Kidney (tissue), 14 donors: ENCODE results near the gene MYH6. TPM values are rescaled to one million over a fixed set of nuclear protein-coding genes. Genes with fewer than 3 reads are reported as not detected.
"Not testable (repeated sequence)": the region's sequence is repeated elsewhere in the genome, so short reads cannot be mapped to it uniquely, and the experiment has no call there.

ENCODE experiments used
- DNase-seq, 5 donors: peaks; one replicate each; pipeline ENCODE4 v3.0.0-alpha.2; 2013 to 2020
- FAIRE-seq: peaks from 2 replicates; lab custom pipeline; 2012; peaks lifted over from hg19 to GRCh38; lab: Jason Lieb, UNC
- H3K27ac ChIP-seq, 2 donors: one replicate each; pipeline ENCODE4 v1.7.0; 2013; ENCODE audit warnings: low read depth in 2 of 2, low read length in 2 of 2, inconsistent platforms in 1 of 2
- H3K27me3 ChIP-seq: one replicate; pipeline ENCODE4 v1.7.1; 2013; ENCODE audit warnings: low read length, inconsistent platforms; ENCODE audit not compliant: control insufficient read depth, insufficient read depth
- H3K36me3 ChIP-seq, 3 donors: one replicate each; pipeline versions ENCODE4 v1.7.0 to v1.7.1; 2013; ENCODE audit warnings: low read length in 3 of 3, control low read depth in 1 of 3, inconsistent platforms in 1 of 3; ENCODE audit not compliant: insufficient read depth in 3 of 3, control insufficient read depth in 2 of 3
- H3K4me1 ChIP-seq, 3 donors: one replicate each; pipeline versions ENCODE4 v1.7.0 to v1.7.1; 2013; ENCODE audit warnings: low read length in 3 of 3, inconsistent platforms in 1 of 3, low read depth in 1 of 3; ENCODE audit not compliant: control insufficient read depth in 2 of 3, insufficient read depth in 2 of 3
- H3K4me3 ChIP-seq, 3 donors: one replicate each; pipeline versions ENCODE4 v1.7.0 to v1.8.1; 2013; ENCODE audit warnings: low read length in 3 of 3, control low read depth in 1 of 3, inconsistent platforms in 1 of 3
- H3K9ac ChIP-seq, 3 donors: one replicate each; pipeline versions ENCODE4 v1.7.0 to v1.7.1; 2013; ENCODE audit warnings: low read length in 3 of 3, control low read depth in 1 of 3, inconsistent platforms in 1 of 3
- H3K9me3 ChIP-seq, 3 donors: one replicate each; pipeline versions ENCODE4 v1.7.0 to v1.7.1; 2013; ENCODE audit warnings: low read length in 3 of 3, control low read depth in 1 of 3, inconsistent platforms in 1 of 3; ENCODE audit not compliant: control insufficient read depth in 2 of 3, insufficient read depth in 1 of 3
- intact Hi-C: fragments of 100-400 bp; cut with DNase I; formaldehyde crosslinking; loops from one replicate; pipeline ENCODE4 v1.11.1; 2022
- polyA plus RNA-seq: library from polyadenylated mRNA; stranded (reverse); fragments of 350-450 nt; fragmentation: Illumina TruSeq; extraction: RNeasy Lipid Tissue Mini Kit (QIAGEN cat#74804); gene quantifications from one replicate; pipeline ENCODE4 v1.2.3, GENCODE V29; 2014; ENCODE audit warnings: low read depth, low replicate concordance; ENCODE audit not compliant: insufficient read depth
- total RNA-seq: library from RNA; stranded (reverse); fragmentation: NEBNext Ultra II Directional; extraction: Animal tissue kit (Norgen Biotek cat#: 25700); gene quantifications from one replicate; pipeline ENCODE4 v1.2.1, GENCODE V29; 2021
- TF ChIP-seq, protein P1 (sequence below): IDR thresholded peaks from 3 replicates; pipeline ENCODE4 v1.5.1; 2012; ENCODE audit warnings: mild to moderate bottlenecking, moderate library complexity, borderline replicate concordance; ENCODE audit not compliant: insufficient read depth; ENCODE audit errors: extremely low read depth
- donor health status: control.
- donor health status: control.
- donor health status: control.
- donor health status: control.
- donor health status: control.
- donor health status: DM: yes; HTN: yes; CAD: no.
- donor health status: Normal renal cell carcinoma (clear cell type).

MYH6 gene
- total and polyA plus RNA-seq, 2 donors from 2014 or later = 0.03 to 0.13 TPM

DNA sequence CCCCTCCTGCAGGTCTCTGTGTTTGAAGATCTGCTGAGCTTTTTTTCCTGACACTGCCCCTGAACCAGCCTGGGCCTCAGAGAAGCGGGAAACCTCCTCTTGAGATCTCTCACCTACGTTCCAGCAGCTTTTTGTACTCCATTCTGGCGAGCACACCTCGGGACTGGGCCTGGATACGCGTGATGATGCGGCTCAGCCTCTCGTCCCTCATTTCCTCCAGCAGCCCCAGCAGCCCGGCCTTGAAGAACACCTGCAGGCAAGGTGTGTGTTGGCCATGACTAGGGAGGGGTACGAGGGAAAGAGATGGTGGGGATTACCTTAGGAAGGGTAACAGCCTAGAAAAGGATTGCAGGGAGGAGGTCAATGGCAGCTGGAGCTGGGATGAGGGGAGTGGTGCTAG is 17.1 kb upstream of the MYH6 start:
- Histone ChIP-seq H3K27me3 (no peaks in the 10 kb centered on the region), H3K36me3 (no peaks in the 10 kb centered on the region), H3K9ac (no peak overlapping the region), H3K4me3 (no peak overlapping the region), H3K9me3 (no peaks in the 10 kb centered on the region), H3K4me1 (no peaks in the 10 kb centered on the region), H3K27ac (no peak overlapping the region)
- intact Hi-C loops = no loop called here
- TF ChIP-seq, protein P1, sequence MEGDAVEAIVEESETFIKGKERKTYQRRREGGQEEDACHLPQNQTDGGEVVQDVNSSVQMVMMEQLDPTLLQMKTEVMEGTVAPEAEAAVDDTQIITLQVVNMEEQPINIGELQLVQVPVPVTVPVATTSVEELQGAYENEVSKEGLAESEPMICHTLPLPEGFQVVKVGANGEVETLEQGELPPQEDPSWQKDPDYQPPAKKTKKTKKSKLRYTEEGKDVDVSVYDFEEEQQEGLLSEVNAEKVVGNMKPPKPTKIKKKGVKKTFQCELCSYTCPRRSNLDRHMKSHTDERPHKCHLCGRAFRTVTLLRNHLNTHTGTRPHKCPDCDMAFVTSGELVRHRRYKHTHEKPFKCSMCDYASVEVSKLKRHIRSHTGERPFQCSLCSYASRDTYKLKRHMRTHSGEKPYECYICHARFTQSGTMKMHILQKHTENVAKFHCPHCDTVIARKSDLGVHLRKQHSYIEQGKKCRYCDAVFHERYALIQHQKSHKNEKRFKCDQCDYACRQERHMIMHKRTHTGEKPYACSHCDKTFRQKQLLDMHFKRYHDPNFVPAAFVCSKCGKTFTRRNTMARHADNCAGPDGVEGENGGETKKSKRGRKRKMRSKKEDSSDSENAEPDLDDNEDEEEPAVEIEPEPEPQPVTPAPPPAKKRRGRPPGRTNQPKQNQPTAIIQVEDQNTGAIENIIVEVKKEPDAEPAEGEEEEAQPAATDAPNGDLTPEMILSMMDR = no peak
- DNase-seq (peak in 1 of 5 donors; percentile 44), FAIRE-seq (no peak)

DNA sequence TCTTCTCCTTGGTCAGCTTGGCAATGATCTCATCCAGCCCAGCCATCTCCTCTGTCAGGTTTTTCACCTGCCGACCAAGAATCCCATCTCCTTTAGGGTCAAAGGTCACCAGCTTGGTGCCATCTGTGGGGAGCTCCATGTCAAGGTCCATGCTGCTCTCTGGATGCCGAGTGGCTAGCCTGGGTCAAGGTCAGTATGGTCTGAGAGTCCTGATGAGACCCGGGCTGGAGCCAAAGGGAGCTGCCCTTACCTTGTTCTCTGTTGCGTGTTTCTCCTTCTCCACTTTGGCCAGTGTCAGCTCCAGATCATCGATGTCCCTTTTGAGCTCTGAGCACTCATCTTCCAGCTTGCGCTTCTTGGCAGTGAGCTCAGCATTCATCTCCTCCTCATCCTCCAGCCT is 15.6 kb upstream of the MYH6 start:
- intact Hi-C loops = no loop called here
- Histone ChIP-seq H3K27ac (no peak overlapping the region), H3K4me1 (no peaks in the 10 kb centered on the region), H3K4me3 (no peak overlapping the region), H3K36me3 (no peaks in the 10 kb centered on the region), H3K9me3 (no peaks in the 10 kb centered on the region), H3K27me3 (no peaks in the 10 kb centered on the region), H3K9ac (no peak overlapping the region)
- TF ChIP-seq, protein P1 = no peak
- FAIRE-seq = no peak
- DNase-seq = peak in 1 of 5 donors; percentile 27

DNA sequence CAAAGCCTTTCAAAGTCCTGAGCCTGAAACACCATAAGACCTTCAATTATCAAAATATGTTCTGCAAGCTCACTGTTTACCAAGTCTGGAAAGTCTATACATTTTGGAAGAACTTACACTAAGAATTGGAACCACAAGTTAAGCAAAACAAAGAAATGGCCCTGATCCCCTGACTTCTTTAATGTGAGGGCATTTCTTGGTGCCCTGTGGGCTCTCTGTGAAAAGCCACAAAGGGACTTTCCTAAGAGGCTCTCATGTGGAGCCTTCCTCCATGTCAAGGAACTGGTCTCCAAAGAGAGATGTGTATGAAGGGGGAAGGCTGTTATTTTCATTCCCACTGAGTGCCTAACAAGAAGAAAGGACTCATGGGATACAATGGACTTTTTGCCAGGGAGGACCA is 13.5 kb upstream of the MYH6 start:
- H3K4me3 ChIP-seq = no peak overlapping the region
- DNase-seq = no peak
- no peaks in the 10 kb centered on the region for H3K4me1 ChIP-seq
- no peaks in the 10 kb centered on the region for H3K27me3 ChIP-seq
- H3K9me3 ChIP-seq = no peaks in the 10 kb centered on the region
- no peak overlapping the region for H3K9ac ChIP-seq
- H3K36me3 ChIP-seq = no peaks in the 10 kb centered on the region
- TF ChIP-seq, protein P1 = no peak
- H3K27ac ChIP-seq = no peak overlapping the region
- intact Hi-C loops = no loop called here
- FAIRE-seq = no peak

DNA sequence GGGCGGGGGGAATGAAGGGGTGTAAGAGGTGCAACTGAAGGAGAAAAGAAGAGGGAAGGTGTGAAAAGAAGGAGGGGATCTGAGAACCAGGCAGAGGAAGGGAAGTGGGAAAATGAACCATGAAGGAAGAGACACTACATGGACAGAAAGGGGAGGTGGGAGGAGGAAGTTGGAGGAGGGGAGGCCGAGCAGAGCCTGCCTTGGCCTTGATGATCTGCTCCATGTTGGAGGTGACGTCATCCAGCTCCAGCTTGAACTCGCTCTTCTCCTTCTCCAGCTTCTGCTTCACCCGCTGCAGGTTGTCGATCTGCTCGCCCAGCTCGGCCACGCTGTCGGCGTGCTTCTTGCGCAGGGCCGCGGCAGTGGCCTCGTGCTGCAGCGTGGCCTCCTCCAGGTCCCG is 11.6 kb upstream of the MYH6 start:
- H3K9me3 ChIP-seq, H3K4me1 ChIP-seq, H3K36me3 ChIP-seq, H3K9ac ChIP-seq, FAIRE-seq, DNase-seq, H3K27me3 ChIP-seq, H3K27ac ChIP-seq, intact Hi-C loops, H3K4me3 ChIP-seq: not testable (repeated sequence)
